Measurements from ENCODE around the gene BAG2. TPM values are rescaled to one million over a fixed set of nuclear protein-coding genes. Genes with fewer than 3 reads are reported as not detected.

BAG2 gene
- polyA plus RNA-seq, 1 donor from 2014 or later, result 3.2 TPM

DNA sequence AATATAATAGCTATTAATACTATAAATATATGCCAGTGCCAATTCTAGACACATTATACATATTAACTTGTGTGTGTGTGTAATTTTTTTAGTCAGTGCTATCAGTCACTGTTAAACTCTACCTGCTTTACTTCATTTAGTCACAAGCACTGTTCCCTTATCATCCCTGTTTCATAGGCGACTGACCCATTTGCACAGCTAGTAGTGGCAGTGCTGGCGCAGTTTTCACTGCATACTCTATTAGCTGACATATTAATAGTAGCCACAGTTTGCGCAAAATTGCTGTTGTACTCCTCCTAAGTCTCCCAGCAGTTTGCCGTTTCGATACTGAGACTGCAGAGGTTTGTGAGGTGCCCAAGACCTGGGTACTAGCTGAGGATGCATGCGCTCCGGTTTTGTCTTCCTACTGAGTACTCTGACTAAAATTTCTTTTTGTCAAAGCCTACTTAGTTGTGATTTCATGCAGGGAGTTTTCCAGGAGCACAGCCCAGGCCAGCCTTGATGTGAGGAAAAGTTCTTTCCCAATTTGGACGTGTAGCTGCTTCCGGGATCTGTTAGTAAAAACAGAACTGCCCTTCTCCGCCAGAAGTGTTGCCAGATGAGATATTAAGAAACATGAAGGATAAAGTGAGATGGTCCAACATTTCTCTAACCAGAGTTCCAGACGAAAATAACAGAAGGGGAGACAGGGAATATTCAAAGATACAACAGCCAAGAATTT lies 5.6 kb downstream of the BAG2 start:
- no peaks in the 10 kb centered on the region for H3F3A ChIP-seq (ENCODE audit: insufficient read depth, low read length, poor library complexity, severe bottlenecking)
- H3K27ac ChIP-seq (ENCODE audit: low read length), result no peak overlapping the region
- H2AFZ ChIP-seq (ENCODE audit: low read depth, low read length), result no peak overlapping the region
- H3K9me3 ChIP-seq (ENCODE audit: low read length), result no peaks in the 10 kb centered on the region
- TF ChIP-seq RAD21 (conservative IDR thresholded peaks at IDR 0.05) (no peak), MXI1 (conservative IDR thresholded peaks at IDR 0.05; ENCODE audit: poor library complexity, severe bottlenecking) (no peak), EZH2 (IDR thresholded peaks at IDR 0.05; ENCODE audit: borderline replicate concordance, insufficient read depth, low read length, poor library complexity, severe bottlenecking) (no peak), SMC3 (conservative IDR thresholded peaks at IDR 0.05; ENCODE audit: poor library complexity) (no peak), REST (IDR thresholded peaks at IDR 0.05; ENCODE audit: borderline replicate concordance) (no peak), TAF1 (IDR thresholded peaks at IDR 0.05; ENCODE audit: low read depth) (no peak), EP300 (conservative IDR thresholded peaks at IDR 0.05; ENCODE audit: poor library complexity, severe bottlenecking) (no peak), POLR2AphosphoS5 (IDR thresholded peaks at IDR 0.05) (no peak)
- TF ChIP-seq, protein P1, sequence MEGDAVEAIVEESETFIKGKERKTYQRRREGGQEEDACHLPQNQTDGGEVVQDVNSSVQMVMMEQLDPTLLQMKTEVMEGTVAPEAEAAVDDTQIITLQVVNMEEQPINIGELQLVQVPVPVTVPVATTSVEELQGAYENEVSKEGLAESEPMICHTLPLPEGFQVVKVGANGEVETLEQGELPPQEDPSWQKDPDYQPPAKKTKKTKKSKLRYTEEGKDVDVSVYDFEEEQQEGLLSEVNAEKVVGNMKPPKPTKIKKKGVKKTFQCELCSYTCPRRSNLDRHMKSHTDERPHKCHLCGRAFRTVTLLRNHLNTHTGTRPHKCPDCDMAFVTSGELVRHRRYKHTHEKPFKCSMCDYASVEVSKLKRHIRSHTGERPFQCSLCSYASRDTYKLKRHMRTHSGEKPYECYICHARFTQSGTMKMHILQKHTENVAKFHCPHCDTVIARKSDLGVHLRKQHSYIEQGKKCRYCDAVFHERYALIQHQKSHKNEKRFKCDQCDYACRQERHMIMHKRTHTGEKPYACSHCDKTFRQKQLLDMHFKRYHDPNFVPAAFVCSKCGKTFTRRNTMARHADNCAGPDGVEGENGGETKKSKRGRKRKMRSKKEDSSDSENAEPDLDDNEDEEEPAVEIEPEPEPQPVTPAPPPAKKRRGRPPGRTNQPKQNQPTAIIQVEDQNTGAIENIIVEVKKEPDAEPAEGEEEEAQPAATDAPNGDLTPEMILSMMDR (IDR thresholded peaks at IDR 0.05; ENCODE audit: poor library complexity, severe bottlenecking), result no peak
- H3K9me2 ChIP-seq (ENCODE audit: insufficient read depth, low read length), result no peaks in the 10 kb centered on the region
- no peak overlapping the region for H3K4me3 ChIP-seq (ENCODE audit: low read length)
- H3K79me2 ChIP-seq (replicated peaks; ENCODE audit: insufficient read depth, low read length), result no peaks in the 10 kb centered on the region
- no peak overlapping the region for H3K4me2 ChIP-seq (ENCODE audit: low read length)
- no peak overlapping the region for H3K9ac ChIP-seq (ENCODE audit: low read length)
- no peaks in the 10 kb centered on the region for H4K20me1 ChIP-seq (ENCODE audit: insufficient read depth)
- no peaks in the 10 kb centered on the region for H3K27me3 ChIP-seq (ENCODE audit: insufficient read depth, low read depth, low read length)
- H3K36me3 ChIP-seq (ENCODE audit: insufficient read depth, low read length), result no peaks in the 10 kb centered on the region

- Histone ChIP-seq H3K9ac (ENCODE audit: low read length) (no peak overlapping the region), H4K20me1 (ENCODE audit: insufficient read depth) (no peaks in the 10 kb centered on the region), H3K79me2 (replicated peaks; ENCODE audit: insufficient read depth, low read length) (no peaks in the 10 kb centered on the region), H3K4me2 (ENCODE audit: low read length) (no peak overlapping the region), H2AFZ (ENCODE audit: low read depth, low read length) (no peak overlapping the region), H3K9me2 (ENCODE audit: insufficient read depth, low read length) (no peaks in the 10 kb centered on the region), H3K4me3 (ENCODE audit: low read length) (no peak overlapping the region), H3K27me3 (ENCODE audit: insufficient read depth, low read depth, low read length) (no peaks in the 10 kb centered on the region), H3F3A (ENCODE audit: insufficient read depth, low read length, poor library complexity, severe bottlenecking) (no peaks in the 10 kb centered on the region), H3K9me3 (ENCODE audit: low read length) (no peaks in the 10 kb centered on the region), H3K36me3 (ENCODE audit: insufficient read depth, low read length) (no peaks in the 10 kb centered on the region), H3K27ac (ENCODE audit: low read length) (no peak overlapping the region)
- TF ChIP-seq, protein P1 (IDR thresholded peaks at IDR 0.05; ENCODE audit: poor library complexity, severe bottlenecking), result no peak
- TF ChIP-seq TAF1 (IDR thresholded peaks at IDR 0.05; ENCODE audit: low read depth) (no peak), SMC3 (conservative IDR thresholded peaks at IDR 0.05; ENCODE audit: poor library complexity) (no peak), EP300 (conservative IDR thresholded peaks at IDR 0.05; ENCODE audit: poor library complexity, severe bottlenecking) (no peak), POLR2AphosphoS5 (IDR thresholded peaks at IDR 0.05) (no peak), MXI1 (conservative IDR thresholded peaks at IDR 0.05; ENCODE audit: poor library complexity, severe bottlenecking) (no peak), EZH2 (IDR thresholded peaks at IDR 0.05; ENCODE audit: borderline replicate concordance, insufficient read depth, low read length, poor library complexity, severe bottlenecking) (no peak), REST (IDR thresholded peaks at IDR 0.05; ENCODE audit: borderline replicate concordance) (no peak), RAD21 (conservative IDR thresholded peaks at IDR 0.05) (no peak)
These were observed 8.5 kb downstream of the BAG2 start for GRCh38 chr6:57180596-57180995.
